Glutamatergic neuron (in vitro differentiated cells): ENCODE results near the gene GPATCH4. TPM values are rescaled to one million over a fixed set of nuclear protein-coding genes. Genes with fewer than 3 reads are reported as not detected.

ENCODE experiments used
- DNase-seq: peaks from one replicate; pipeline ENCODE4 v3.0.0; 2022
- H3K27ac Mint-ChIP-seq: one replicate; pipeline ENCODE4 v1.8.0; 2020; ENCODE audit warnings: mild to moderate bottlenecking, mixed read lengths, inconsistent platforms; ENCODE audit not compliant: unreplicated experiment
- H3K27me3 Mint-ChIP-seq: one replicate; pipeline ENCODE4 v1.8.0; 2020; ENCODE audit warnings: mild to moderate bottlenecking, moderate library complexity, mixed read lengths, inconsistent platforms; ENCODE audit not compliant: unreplicated experiment
- H3K36me3 Mint-ChIP-seq: one replicate; pipeline ENCODE4 v1.8.0; 2020; ENCODE audit warnings: mild to moderate bottlenecking, mixed read lengths, inconsistent platforms; ENCODE audit not compliant: unreplicated experiment
- H3K4me1 Mint-ChIP-seq: one replicate; pipeline ENCODE4 v1.8.0; 2020; ENCODE audit warnings: mild to moderate bottlenecking, low read depth, mixed read lengths, inconsistent platforms; ENCODE audit not compliant: unreplicated experiment
- H3K4me3 Mint-ChIP-seq: one replicate; pipeline ENCODE4 v1.8.0; 2020; ENCODE audit warnings: mild to moderate bottlenecking, mixed read lengths, inconsistent platforms; ENCODE audit not compliant: unreplicated experiment
- H3K9me3 Mint-ChIP-seq: one replicate; pipeline ENCODE4 v1.8.0; 2020; ENCODE audit warnings: mild to moderate bottlenecking, moderate library complexity, mixed read lengths, inconsistent platforms; ENCODE audit not compliant: unreplicated experiment
- CTCF ChIP-seq: fragments of 200-600 bp; sonication (generic); IDR thresholded peaks from one replicate; pipeline ENCODE4 v1.5.0; 2021; ENCODE audit not compliant: partially characterized antibody, unreplicated experiment
- total RNA-seq: library from RNA; stranded (reverse); fragmentation: NEBNext Ultra II Directional; extraction: Animal tissue kit (Norgen Biotek cat#: 25700); gene quantifications from one replicate; pipeline ENCODE4 v1.2.1, GENCODE V29; 2021; ENCODE audit not compliant: unreplicated experiment

The GPATCH4 gene
- total RNA-seq, 1 donor from 2014 or later = 13.2 TPM

- Mint-ChIP-seq H3K27ac (no peak overlapping the region), H3K4me1 (peaks cover 4% of the 10 kb centered on the region), H3K4me3 (no peak overlapping the region), H3K27me3 (peaks cover 5% of the 10 kb centered on the region), H3K9me3 (peaks cover 2% of the 10 kb centered on the region), H3K36me3 (no peaks in the 10 kb centered on the region)
- TF ChIP-seq CTCF = no peak
- no peak for DNase-seq
These were observed 14.3 kb downstream of the GPATCH4 start for GRCh38 chr1:156586892-156587477.

GRCh38 chr1:156586323-156586722 is 15.0 kb downstream of the GPATCH4 start:
- Mint-ChIP-seq H3K9me3 (peaks cover 2% of the 10 kb centered on the region), H3K4me3 (no peak overlapping the region), H3K4me1 (peaks cover 4% of the 10 kb centered on the region), H3K27ac (no peak overlapping the region), H3K36me3 (no peaks in the 10 kb centered on the region), H3K27me3 (peaks cover 5% of the 10 kb centered on the region)
- no peak for TF ChIP-seq CTCF
- no peak for DNase-seq

- Mint-ChIP-seq H3K36me3 (no peaks in the 10 kb centered on the region), H3K4me3 (no peak overlapping the region), H3K27ac (no peak overlapping the region), H3K27me3 (peaks cover 9% of the 10 kb centered on the region), H3K9me3 (peaks cover 2% of the 10 kb centered on the region), H3K4me1 (peaks cover 4% of the 10 kb centered on the region)
- no peak for TF ChIP-seq CTCF
- peak; percentile 40 for DNase-seq
These were observed 16.5 kb downstream of the GPATCH4 start for GRCh38 chr1:156584813-156585212.

- no peaks in the 10 kb centered on the region for H3K36me3 Mint-ChIP-seq
- H3K4me1 Mint-ChIP-seq = peaks cover 4% of the 10 kb centered on the region
- H3K9me3 Mint-ChIP-seq = peaks cover 2% of the 10 kb centered on the region
- DNase-seq = peak; percentile 65
- H3K27me3 Mint-ChIP-seq = peaks cover 9% of the 10 kb centered on the region
- H3K27ac Mint-ChIP-seq = no peak overlapping the region
- peak; percentile 92 for TF ChIP-seq CTCF
- peak overlapping the region; percentile 76 for H3K4me3 Mint-ChIP-seq
These were observed 17.3 kb downstream of the GPATCH4 start for GRCh38 chr1:156583821-156584622.

GRCh38 chr1:156582388-156583017 is 18.8 kb downstream of the GPATCH4 start:
- H3K4me3 Mint-ChIP-seq = no peak overlapping the region
- no peak for DNase-seq
- peaks cover 13% of the 10 kb centered on the region for H3K27me3 Mint-ChIP-seq
- H3K36me3 Mint-ChIP-seq = no peaks in the 10 kb centered on the region
- no peak overlapping the region for H3K27ac Mint-ChIP-seq
- no peaks in the 10 kb centered on the region for H3K9me3 Mint-ChIP-seq
- TF ChIP-seq CTCF = no peak
- peaks cover 11% of the 10 kb centered on the region for H3K4me1 Mint-ChIP-seq
